Activated CD4-positive, alpha-beta T cell treated with anti-CD3 and anti-CD28 coated beads for 4 hours (primary cell): ENCODE measurements around the gene ABHD8.
A peak's percentile ranks its signal among the peaks of the same experiment; 100 is the strongest.

Experiments
- DNase-seq, 2 donors: peaks; one replicate each; pipeline ENCODE4 v3.0.0-alpha.2; 2020

The ABHD8 gene

DNA sequence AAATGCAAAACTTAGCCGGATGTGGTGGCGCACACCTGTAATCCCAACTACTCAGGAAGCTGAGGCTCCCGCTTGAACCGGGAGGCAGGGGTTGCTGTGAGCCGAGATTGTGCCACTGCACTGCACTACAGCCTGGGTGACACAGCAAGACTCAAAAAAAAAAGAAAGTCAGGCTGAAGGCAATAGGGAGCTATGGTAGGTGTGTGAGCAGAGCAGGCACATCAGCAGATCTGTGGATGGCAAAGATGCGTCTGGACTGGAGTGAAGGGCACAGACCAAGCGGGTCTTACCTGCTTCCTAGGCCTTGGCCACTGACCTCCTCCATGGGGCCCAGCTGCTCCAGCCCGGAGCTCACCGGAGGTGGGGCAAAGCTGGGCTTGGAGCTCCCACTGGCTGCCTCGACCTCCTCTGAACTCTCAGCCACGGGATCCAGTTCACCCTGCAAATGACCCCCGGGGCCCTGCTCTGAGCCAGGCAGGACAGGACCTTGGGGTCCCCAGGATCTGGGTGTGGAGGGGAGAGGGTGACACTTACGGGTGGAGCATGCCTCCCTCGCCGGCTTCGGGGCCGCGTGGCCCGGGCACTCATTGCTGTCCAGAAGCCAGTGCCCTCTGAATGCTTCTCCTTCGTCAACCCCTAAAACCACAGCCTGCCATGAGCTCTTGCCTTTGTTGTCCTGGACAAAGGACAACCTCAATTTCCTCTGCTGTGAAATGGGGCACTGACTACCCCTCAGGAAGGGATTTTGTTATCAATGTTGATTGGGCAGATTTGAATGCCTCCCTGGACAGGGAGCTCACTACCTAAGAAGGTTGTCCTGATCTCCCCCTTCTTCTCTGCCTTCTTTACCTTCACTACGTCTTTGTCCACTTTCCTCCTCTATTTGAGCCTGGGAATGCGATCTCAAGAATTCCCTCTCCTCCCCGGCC lies 39.2 kb downstream of the ABHD8 start:
- DNase-seq, result no peak

DNA sequence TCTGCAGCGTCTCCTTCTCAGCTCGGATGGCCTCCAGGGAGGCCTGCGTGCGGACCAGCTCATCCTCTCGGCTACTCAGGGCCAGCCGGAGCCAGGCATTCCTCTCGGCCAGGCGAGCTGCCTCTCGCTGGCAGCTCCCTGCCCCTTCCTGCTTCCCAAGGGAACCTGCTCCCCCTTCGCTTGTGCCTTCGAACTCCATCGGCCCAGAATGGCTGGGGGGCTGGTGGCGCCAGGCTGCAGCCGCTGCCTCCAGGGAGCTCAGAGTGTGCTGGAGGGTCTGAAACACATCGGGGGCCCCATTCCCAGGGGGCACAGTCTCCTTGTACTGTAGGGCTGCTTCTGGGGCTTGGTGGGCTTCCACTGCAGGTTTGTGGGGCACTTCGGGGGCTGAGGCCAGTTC lies 40.7 kb downstream of the ABHD8 start:
- no peak for DNase-seq

- DNase-seq, result peak; percentile 86 to 89
Observed at GRCh38 chr19:17260842-17261325, 42.3 kb downstream of the ABHD8 start.

GRCh38 chr19:17259934-17260333 lies 43.3 kb downstream of the ABHD8 start:
- no peak for DNase-seq

GRCh38 chr19:17259118-17259780 lies 44.0 kb downstream of the ABHD8 start:
- DNase-seq, result no peak

DNA sequence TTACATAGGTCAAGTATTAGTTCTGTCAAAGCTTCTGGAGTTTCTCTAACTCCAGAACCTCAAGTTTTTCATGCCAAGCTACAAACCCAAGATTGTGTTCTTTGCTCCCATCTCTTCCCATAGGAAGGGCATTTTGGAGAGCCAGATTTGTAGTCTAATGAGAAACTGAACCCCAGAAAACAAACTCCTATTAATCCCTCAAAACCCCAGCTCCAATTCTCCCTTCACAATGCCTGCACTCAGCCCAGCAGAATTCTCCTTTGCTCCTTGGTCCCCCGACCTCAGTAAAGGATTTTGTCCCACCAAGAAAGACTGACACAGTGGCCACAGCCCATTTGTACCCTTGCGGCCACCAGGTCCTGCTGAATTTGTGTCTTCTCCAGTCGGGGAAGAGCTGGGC lies 47.1 kb downstream of the ABHD8 start:
- no peak for DNase-seq

- DNase-seq, result no peak
Observed at GRCh38 chr19:17255150-17255621, 48.0 kb downstream of the ABHD8 start.

DNA sequence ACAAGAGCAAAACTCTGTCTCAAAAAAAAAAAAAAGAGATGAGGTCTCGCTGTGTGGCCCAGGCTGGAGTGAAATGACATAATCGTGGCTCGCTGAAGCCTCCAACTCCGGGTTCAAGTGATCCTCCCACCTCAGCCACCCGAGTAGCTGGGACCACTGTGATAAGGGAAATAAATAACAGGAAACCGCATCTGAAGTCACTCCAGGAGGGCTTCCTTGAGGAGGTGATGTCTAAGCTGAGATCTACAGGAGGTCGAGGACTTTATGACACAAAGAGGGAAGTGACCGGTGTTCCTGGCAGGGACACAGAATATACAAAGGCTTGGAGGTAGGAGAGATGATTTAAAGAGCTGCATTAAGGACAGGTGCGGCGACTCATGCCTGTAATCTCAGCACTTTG lies 48.6 kb downstream of the ABHD8 start:
- DNase-seq, result no peak

DNA sequence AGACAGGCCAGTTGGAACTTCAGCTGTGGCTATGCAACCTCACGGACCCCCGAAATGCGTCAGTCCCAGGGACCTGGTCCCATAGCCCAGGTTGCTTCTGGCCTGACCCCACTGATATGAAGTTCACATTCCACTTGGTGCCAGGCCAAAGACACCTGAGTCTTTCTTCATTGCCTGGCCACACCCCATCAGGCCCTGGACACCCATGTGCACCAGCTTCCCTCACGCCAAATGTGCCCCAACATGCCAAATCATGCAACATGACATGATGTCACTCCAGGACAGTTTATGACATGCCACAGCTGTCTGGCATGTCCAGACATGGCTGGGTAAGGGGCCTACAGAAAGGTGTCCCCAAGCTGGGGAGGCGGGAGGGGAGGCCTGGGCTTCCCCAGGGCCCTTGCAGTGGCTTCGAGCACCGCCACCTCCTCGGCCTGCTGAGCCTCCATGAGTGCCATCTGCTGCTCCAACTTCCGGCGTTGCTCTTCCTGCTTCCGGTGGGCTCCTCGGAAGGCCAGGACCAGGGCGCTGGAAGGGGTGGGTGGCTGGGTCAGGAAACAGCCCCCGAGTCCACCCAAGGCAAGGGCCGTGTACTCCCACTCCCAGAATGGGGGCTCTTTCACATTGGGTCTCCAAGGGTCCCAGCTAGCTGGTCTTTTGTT lies 53.2 kb downstream of the ABHD8 start:
- no peak for DNase-seq

GRCh38 chr19:17248011-17248776 lies 55.0 kb downstream of the ABHD8 start:
- no peak for DNase-seq

- no peak for DNase-seq
Observed at GRCh38 chr19:17246681-17247425, 56.4 kb downstream of the ABHD8 start.

- DNase-seq, result no peak
Observed at GRCh38 chr19:17245535-17245984, 57.7 kb downstream of the ABHD8 start, which contains the start of gene NR2F6. NR2F6 (minus strand) TSS chr19:17245919; CDS start chr19:17245220, 699 bp downstream.

- no peak for DNase-seq
Observed at GRCh38 chr19:17244618-17245534, 58.3 kb downstream of the ABHD8 start.

DNA sequence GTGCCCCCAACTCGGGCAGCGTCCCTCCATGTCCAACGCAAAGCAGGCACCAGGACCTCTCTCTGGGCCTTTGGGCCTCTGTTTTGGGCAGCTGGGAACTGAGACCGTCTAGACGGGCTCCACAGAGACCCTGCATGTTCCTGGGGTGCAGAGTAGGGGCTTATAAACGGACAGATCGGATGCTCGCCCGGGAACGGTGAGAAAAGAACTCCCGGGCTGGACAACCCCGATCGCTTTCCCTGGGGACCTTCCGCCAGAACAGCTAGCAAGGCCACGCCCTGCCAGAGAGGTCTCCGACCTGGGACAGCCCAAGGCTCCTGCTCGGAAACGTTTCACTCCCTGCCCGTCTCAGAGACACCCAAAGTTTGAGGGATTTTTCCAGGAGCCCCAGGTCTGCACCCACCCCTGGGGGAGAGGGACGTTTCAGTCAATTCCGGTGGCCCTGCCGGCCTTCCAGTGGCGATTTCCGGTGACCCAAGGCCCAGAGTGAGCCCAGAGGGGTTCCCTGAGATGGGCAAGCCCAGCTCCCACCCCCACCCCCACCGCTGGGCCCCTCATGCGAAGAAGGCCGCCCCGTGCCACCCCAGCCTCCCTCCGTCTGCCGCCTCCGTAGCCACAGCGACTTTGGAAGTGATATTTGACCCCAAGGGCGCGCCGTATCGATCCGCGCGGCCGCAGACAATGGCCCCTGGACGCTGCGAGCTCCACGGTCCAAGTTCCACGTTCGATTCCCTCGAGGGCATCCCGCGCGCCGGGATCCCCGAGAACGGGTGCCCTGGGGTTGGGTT lies 59.2 kb downstream of the ABHD8 start:
- DNase-seq, result no peak

GRCh38 chr19:17243211-17243829 lies 59.9 kb downstream of the ABHD8 start:
- DNase-seq, result no peak

DNA sequence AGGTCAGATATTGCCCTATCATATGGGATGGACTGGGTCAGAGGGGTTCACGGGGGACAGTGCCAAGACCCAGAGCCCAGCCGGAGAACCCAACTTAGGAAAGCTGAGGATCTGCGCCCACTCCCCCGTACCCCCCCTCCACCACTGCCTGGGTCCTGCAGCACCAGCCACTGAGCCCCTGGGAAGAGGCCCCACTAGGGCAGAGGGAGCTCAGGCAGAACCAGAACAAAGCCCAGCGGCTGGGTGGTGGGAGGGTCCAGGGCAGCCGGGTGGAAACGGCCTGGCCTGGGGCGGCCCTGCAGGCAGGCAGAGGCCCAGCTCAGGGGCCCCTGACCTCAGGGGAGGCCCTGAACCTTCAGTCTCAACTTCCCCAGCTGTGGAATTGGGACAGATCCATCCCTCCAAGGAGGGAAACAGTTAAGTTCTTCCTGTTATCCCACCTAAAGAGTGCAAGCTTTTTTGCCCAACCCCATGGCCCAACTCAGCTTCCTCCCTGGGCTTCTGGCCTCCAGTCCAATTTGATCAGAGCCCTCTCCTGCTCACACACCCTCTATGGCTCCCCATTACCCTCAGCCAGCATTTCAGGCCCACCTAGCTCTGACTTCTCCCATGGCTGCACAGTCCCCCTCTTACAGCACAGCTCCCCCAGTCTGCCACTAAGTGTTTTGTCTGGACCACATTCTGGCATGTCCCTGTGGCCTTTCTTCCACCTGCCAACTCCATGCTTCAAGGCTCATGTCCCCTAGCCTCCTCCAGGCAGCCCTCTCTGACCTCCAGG lies 60.6 kb downstream of the ABHD8 start:
- DNase-seq, result no peak
